Fibroblast of pulmonary artery (primary cell): ENCODE measurements around the gene TBC1D10A.

Experiments
- DNase-seq: peaks from one replicate; pipeline ENCODE4 v3.0.0-alpha.2; 2010; ENCODE audit warnings: low read depth
- H3K4me3 ChIP-seq: replicated peaks from 2 replicates; pipeline ENCODE4 v1.5.1; 2011; ENCODE audit warnings: low read depth, mild to moderate bottlenecking, control low read depth, low read length, moderate library complexity
- TF ChIP-seq, protein P1 (sequence below): IDR thresholded peaks from 2 replicates; pipeline ENCODE4 v1.5.1; 2011; ENCODE audit warnings: mild to moderate bottlenecking, control low read depth, low read length, inconsistent platforms; ENCODE audit errors: missing control alignments

The TBC1D10A gene

DNA sequence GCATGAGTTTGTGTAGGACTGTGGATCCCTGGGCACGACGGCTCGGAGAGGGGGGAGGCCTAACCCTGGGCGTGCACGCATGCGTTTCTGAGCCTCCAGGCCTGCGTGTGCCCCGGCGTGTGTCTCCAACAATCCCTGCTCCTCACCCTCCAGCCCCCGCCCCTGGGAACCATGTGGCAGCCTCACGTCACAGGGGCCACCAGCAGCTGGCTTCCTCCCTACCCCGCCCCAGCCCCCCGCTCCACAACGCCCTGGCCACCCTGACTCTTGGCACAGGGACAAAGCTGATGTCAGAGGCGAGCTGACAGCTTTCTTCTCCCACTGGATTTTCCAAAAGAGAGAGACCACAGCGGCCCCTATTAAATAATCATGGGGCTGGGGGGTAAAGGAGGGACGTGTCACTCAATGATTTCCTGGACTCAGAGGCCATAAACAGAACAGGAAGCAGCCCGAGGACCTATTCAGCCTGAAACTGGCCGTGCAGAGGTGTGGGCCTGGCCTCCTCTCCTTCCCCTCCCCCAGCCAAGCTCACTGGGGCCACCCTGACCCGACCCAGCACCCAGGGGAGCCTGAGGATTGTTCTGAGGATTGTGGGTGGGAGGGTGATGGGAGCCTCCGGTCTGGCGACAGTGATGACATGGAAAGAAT is 73.4 kb downstream of the TBC1D10A start:
- TF ChIP-seq, protein P1, sequence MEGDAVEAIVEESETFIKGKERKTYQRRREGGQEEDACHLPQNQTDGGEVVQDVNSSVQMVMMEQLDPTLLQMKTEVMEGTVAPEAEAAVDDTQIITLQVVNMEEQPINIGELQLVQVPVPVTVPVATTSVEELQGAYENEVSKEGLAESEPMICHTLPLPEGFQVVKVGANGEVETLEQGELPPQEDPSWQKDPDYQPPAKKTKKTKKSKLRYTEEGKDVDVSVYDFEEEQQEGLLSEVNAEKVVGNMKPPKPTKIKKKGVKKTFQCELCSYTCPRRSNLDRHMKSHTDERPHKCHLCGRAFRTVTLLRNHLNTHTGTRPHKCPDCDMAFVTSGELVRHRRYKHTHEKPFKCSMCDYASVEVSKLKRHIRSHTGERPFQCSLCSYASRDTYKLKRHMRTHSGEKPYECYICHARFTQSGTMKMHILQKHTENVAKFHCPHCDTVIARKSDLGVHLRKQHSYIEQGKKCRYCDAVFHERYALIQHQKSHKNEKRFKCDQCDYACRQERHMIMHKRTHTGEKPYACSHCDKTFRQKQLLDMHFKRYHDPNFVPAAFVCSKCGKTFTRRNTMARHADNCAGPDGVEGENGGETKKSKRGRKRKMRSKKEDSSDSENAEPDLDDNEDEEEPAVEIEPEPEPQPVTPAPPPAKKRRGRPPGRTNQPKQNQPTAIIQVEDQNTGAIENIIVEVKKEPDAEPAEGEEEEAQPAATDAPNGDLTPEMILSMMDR = no peak
- no peak overlapping the region for H3K4me3 ChIP-seq
- DNase-seq = peak; percentile 70

DNA sequence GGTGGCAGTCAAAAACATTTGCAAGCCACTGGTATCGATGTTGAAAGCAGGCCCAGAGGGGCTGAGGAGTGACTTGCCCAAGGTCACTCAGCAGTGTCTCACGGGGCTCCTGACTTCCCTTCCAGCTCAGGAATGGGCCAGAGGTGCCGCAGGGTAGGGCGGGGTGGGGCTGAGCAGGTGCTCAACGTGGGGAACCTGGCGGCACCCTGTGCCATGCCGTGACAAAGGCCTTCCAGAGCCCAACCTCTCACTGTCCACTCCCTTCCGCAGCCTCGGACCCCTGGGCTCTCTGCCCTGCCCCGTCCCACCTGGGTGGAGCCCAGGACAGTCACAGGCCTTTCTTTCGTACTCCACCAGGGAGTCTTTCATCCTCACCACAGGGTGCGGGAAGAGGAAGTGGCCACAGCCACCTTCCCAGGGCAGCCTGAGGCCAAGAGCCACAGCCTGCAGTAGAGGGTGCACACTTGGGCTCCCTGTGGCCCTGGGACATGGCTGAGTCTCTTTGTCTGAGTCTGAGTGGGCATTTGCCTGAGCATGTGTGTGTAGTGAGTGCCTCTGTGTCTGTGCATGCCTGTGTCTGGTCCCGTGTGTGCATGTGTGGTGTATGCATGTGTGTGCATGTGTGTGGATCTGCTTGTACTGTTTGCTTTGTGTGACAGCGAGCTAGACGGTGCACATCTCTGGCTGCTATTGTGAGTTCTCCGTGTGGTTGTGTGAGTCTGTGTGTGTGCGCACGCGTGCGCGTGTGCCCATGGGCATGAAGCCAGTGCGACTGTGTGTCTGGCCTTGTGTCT is 74.1 kb downstream of the TBC1D10A start:
- TF ChIP-seq, protein P1 = no peak
- no peak overlapping the region for H3K4me3 ChIP-seq
- no peak for DNase-seq

DNA sequence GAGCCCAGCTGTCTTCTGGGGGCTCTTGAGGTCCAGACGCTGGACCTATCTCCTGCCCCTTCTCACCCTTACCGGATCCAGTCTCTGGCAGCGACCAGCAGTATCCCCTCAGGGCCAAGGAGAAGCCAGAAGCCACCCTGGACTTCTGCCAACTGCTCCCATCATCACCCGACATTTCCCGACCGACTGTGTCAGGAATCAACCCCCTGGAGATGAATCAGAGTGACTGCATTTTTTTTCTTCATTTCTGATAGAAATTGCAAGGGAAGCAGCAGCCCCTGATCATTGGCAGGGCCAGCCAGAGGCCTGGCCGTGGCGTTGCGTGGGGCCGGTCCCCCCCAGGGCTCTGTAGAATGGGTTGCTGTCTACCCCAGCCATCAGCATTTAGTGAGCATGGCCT is 75.0 kb downstream of the TBC1D10A start:
- peak; percentile 71 for DNase-seq
- no peak overlapping the region for H3K4me3 ChIP-seq
- TF ChIP-seq, protein P1 = no peak

DNA sequence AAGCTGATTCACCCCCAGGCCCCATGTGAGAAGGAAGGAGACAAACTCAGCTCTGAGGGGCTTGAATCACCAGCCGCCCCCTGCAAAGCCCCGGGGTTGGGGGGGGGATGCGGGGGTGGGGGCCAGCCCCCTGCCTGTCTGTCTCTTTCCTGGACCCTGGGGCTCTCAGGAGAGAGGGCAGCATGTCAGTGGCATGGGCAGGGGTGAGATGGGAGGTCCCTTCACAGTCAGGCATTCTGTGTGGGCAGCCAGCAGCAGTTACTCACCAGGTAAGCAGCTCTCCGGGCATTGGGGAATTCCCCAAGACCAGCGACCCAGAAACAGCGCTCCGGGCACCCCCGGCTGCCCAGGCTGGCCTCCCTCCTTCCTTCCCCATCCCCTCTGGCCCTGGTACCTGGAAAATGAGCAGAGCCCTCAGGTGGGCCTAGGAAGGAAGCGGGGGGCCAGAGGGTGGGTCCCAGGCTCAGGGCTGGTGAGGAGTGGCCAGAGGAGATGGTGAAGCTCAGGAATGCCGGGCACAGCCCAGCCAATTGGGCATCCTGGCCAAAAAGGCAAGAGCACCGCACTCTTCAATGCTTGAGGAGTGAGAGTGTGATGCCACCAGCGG is 76.0 kb downstream of the TBC1D10A start:
- peak; percentile 57 for DNase-seq
- no peak overlapping the region for H3K4me3 ChIP-seq
- TF ChIP-seq, protein P1 = no peak

DNA sequence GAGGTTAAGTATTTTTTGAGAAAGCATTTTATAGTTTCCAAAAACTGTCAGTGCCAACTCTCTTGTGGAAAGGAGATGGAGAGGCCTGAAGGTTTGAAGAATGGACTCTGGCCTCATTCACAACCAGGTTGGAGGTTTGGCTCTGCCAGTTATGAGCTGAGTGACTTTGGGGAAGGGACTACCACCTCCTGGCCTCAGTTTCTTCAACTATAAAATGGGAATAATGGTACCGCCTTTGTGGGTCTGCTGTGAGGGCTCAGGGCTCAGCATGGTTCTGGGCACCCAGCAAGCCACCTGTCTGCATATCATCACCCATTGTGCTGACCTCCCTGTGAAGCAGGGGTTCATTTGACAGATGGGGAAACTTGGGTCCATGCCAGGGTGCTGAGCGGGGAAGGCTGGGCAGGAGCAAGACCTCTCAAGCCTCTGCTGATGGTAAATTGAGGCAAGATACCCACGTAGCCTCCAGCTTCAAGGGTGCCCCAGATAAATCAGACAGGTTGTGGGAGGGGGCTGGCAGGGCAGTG is 76.6 kb downstream of the TBC1D10A start:
- TF ChIP-seq, protein P1 = no peak
- no peak for DNase-seq

DNA sequence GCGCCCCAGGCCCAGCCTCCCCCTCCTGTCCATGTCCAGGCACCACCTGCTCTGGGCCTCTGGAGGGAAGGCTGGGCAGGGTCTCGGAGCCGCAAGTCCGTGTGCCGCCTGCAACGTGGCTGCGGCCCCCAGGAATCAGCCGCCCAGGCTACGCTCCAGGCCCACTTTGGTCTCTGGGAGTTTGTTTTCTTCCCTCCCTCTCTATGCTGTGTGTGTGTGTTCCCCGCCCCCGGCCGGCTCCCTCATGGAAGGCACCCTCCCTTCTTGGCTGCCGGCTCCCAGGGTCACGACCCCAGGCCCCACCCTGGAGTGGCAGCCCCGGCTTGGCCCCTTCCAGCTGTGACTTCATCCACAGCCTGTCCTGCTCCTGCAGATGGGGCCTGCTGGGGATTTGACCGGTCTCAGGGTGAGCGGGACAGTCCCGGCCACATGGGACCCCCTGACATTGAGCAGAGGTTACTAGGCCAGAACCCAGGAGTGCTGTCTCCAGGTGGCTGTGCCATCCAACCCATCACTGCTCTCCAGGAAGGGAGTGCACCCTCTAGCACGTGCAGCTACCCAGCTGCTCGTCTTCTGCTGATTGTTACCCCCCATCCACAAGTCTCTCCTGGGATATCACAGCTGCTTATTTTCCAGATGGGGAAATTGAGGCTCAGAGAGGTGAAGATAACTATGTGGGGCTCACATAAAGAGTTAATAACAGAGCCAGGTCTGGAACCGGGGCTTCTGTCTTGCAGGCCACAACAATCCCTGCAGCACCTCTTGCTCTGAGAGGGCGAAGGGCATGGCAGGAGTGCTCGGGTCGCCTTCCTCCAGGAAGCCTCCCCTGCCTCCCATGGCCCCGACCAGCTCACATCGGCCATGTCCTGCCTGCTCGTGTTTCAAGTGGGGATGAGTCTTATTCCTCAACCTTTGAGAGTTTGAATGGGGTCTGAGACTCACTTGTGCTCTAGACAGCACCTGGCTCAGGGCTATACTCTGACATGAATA is 77.4 kb downstream of the TBC1D10A start:
- no peak for DNase-seq
- no peak overlapping the region for H3K4me3 ChIP-seq
- TF ChIP-seq, protein P1 = no peak

More for the DNA sequence above, 76.6 kb downstream of the TBC1D10A start:
- H3K4me3 ChIP-seq = no peak overlapping the region
